ENCODE results near the gene RORC. TPM values are rescaled to one million over a fixed set of nuclear protein-coding genes. Genes with fewer than 3 reads are reported as not detected.
"Not testable (repeated sequence)": the region's sequence is repeated elsewhere in the genome, so short reads cannot be mapped to it uniquely, and the experiment has no call there.

Gene RORC
- total RNA-seq, 1 donor from 2014 or later, result not detected

DNA sequence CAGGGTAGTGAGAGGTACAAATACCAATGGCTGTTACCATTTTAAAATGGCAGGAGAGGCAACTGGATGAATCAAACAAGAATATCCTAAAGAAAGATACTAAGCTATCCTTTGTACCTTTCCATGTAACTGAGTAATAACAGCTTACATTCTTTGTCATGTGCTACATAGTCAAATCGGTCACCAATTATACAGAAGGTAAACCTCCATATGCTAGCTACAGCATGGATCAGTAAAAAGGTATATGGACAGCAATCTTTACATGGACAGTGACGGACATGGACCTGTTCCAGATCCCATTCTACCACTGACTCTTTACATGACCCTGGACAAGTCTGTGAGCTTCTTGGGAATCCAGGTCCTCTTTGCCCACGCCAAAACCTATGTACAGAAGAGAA, 54.9 kb downstream of the RORC start:
- Mint-ChIP-seq H3K36me3 (ENCODE audit: unreplicated experiment) (peaks cover 8% of the 10 kb centered on the region), H3K9me3 (ENCODE audit: unreplicated experiment) (no peaks in the 10 kb centered on the region), H3K4me3 (ENCODE audit: unreplicated experiment) (no peak overlapping the region), H3K27me3 (ENCODE audit: unreplicated experiment) (no peaks in the 10 kb centered on the region), H3K4me1 (ENCODE audit: low read depth, unreplicated experiment) (no peaks in the 10 kb centered on the region), H3K27ac (ENCODE audit: unreplicated experiment) (no peak overlapping the region)
- TF ChIP-seq, protein P1, sequence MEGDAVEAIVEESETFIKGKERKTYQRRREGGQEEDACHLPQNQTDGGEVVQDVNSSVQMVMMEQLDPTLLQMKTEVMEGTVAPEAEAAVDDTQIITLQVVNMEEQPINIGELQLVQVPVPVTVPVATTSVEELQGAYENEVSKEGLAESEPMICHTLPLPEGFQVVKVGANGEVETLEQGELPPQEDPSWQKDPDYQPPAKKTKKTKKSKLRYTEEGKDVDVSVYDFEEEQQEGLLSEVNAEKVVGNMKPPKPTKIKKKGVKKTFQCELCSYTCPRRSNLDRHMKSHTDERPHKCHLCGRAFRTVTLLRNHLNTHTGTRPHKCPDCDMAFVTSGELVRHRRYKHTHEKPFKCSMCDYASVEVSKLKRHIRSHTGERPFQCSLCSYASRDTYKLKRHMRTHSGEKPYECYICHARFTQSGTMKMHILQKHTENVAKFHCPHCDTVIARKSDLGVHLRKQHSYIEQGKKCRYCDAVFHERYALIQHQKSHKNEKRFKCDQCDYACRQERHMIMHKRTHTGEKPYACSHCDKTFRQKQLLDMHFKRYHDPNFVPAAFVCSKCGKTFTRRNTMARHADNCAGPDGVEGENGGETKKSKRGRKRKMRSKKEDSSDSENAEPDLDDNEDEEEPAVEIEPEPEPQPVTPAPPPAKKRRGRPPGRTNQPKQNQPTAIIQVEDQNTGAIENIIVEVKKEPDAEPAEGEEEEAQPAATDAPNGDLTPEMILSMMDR (IDR thresholded peaks at IDR 0.05; ENCODE audit: partially characterized antibody, unreplicated experiment), result no peak
- no peak for DNase-seq

DNA sequence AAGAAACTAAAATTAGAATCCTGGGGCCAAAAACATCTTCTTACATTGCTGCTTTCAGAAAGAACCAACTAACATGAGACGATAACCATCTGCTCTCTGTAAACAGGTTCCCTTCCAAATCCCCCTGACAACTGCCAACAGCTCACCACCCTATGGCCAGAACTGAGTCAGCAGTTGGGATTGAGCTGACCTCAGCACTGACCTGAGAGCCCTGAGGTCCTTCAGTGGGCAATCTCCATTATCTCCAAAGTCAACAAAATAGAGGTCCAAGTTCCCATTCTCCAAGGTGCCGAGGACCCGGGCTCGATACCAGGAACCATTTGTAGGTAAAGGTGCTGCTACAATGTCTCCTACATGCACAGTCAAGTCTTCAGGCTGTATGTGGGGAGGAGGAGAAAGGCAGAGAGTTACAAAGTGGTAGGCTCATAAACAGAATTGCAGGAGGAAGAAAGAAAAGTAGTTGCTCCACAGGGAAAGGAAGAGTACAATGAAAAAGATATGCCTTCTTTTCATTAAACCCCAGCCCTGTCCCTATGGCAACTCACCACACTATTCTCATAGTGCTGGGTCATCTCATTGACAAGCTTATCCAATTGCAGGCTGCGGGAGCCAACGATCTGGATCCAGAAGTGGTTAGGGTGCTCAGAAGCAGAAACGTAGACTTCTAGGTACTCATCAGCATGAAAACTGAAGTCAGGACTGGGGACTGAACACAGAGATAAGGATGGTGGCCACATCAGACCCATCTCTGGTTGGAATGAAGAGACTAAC, 55.5 kb downstream of the RORC start:
- no peak for DNase-seq
- no peaks in the 10 kb centered on the region for H3K9me3 Mint-ChIP-seq (ENCODE audit: unreplicated experiment)
- TF ChIP-seq, protein P1 (IDR thresholded peaks at IDR 0.05; ENCODE audit: partially characterized antibody, unreplicated experiment), result no peak
- H3K27ac Mint-ChIP-seq (ENCODE audit: unreplicated experiment), result no peak overlapping the region
- H3K4me1 Mint-ChIP-seq (ENCODE audit: low read depth, unreplicated experiment), result no peaks in the 10 kb centered on the region
- H3K27me3 Mint-ChIP-seq (ENCODE audit: unreplicated experiment), result no peaks in the 10 kb centered on the region
- peaks cover 8% of the 10 kb centered on the region for H3K36me3 Mint-ChIP-seq (ENCODE audit: unreplicated experiment)
- H3K4me3 Mint-ChIP-seq (ENCODE audit: unreplicated experiment), result no peak overlapping the region

DNA sequence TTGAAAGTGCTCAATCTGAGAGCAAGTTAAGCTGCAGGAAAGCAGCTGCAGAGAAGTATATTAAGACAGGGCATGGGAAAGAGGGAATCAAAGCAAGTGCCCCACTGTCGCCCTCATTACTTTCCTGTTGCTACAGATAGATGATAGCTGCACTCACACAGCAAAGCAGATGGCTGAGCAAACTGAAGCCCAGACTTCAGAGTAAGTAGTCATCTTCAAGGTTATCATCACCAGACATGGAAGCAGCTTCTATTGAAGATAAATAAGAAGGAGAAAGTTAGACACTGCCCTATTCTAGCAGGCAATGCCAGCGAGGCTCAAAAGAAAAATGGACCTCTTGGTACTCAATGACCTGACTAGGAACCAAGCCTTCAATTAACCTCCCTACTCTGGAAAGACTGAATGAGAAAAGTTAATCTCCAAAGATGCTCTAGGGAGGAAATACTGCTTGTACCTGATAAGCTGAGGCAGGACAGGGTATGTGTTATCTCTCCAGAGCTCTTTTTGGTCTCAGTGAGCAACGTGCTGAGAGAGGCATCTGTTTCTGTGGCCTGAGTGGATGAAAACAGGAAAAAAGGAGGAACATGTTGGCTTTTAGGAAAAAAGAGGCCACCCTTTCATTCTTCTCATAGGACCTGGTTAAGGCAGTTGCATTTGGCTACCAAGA, 57.2 kb downstream of the RORC start:
- no peak overlapping the region for H3K27ac Mint-ChIP-seq (ENCODE audit: unreplicated experiment)
- TF ChIP-seq, protein P1 (IDR thresholded peaks at IDR 0.05; ENCODE audit: partially characterized antibody, unreplicated experiment), result no peak
- no peak for DNase-seq
- H3K36me3 Mint-ChIP-seq (ENCODE audit: unreplicated experiment), result peaks cover 8% of the 10 kb centered on the region
- no peaks in the 10 kb centered on the region for H3K4me1 Mint-ChIP-seq (ENCODE audit: low read depth, unreplicated experiment)
- no peaks in the 10 kb centered on the region for H3K27me3 Mint-ChIP-seq (ENCODE audit: unreplicated experiment)
- peaks cover 2% of the 10 kb centered on the region for H3K9me3 Mint-ChIP-seq (ENCODE audit: unreplicated experiment)
- H3K4me3 Mint-ChIP-seq (ENCODE audit: unreplicated experiment), result no peak overlapping the region

DNA sequence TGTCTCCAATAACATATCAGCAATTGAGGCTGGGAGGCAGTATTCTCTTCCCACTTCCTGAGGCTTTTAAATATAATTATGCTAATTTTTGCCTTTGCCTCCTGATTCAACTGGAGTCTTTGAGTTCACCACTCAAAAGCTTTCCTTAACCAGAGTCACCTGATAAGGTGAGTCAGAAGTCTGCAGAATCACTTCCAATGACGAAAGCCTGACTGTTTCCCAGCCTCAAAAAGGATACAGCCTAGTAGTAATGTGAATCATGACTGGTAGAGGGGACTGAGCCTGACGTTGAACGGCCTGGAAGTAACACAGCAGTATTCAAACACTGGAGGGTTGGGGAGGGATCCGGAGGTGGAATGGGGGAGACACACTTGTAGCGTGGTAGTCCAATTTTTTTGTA, 57.9 kb downstream of the RORC start:
- TF ChIP-seq, protein P1 (IDR thresholded peaks at IDR 0.05; ENCODE audit: partially characterized antibody, unreplicated experiment), result no peak
- Mint-ChIP-seq H3K36me3 (ENCODE audit: unreplicated experiment) (peaks cover 8% of the 10 kb centered on the region), H3K4me1 (ENCODE audit: low read depth, unreplicated experiment) (no peaks in the 10 kb centered on the region), H3K9me3 (ENCODE audit: unreplicated experiment) (peaks cover 2% of the 10 kb centered on the region), H3K4me3 (ENCODE audit: unreplicated experiment) (no peak overlapping the region), H3K27ac (ENCODE audit: unreplicated experiment) (no peak overlapping the region), H3K27me3 (ENCODE audit: unreplicated experiment) (no peaks in the 10 kb centered on the region)
- no peak for DNase-seq

DNA sequence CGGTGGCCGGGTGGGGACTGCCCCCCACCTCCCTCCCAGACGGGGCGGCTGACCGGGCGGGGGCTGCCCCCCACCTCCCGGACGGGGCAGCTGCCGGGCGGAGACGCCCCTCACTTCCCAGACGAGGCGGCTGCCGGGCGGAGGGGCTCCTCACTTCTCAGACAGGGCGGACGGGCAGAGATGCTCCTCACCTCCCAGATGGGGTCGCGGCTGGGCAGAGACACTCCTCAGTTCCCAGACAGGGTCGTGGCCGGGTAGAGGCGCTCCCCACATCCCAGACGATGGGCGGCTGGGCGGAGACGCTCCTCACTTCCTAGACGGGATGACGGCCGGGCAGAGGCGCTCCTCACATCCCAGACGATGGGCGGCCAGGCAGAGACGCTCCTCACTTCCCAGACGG, 62.3 kb downstream of the RORC start:
- H3K4me3 Mint-ChIP-seq (ENCODE audit: unreplicated experiment); H3K27ac Mint-ChIP-seq (ENCODE audit: unreplicated experiment); H3K36me3 Mint-ChIP-seq (ENCODE audit: unreplicated experiment); H3K27me3 Mint-ChIP-seq (ENCODE audit: unreplicated experiment); H3K4me1 Mint-ChIP-seq (ENCODE audit: low read depth, unreplicated experiment); H3K9me3 Mint-ChIP-seq (ENCODE audit: unreplicated experiment): not testable (repeated sequence)
- DNase-seq, result peak; percentile 17

DNA sequence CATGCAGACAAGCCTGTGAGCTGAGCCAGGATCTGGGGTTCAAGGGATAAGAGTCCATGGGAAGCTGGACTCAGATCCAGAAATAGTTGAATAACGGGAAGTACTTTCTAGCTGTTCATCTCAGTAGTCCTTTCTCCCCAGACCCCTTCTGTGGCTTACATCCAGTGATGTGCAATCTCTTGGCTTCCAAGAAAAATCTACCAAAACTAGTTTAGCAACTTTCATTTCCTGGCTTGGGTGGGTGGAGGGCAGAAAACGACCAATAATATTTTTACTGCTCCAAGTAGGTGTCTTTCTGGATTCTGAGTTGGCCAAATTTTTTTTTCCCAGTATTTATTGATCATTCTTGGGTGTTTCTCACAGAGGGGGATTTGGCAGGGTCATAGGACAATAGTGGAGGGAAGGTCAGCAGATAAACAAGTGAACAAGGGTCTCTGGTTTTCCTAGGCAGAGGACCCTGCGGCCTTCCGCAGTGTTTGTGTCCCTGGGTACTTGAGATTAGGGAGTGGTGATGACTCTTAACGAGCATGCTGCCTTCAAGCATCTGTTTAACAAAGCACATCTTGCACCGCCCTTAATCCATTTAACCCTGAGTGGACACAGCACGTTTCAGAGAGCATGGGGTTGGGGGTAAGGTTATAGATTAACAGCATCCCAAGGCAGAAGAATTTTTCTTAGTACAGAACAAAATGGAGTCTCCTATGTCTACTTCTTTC, 63.1 kb downstream of the RORC start:
- peak overlapping the region; percentile 59 for H3K27ac Mint-ChIP-seq (ENCODE audit: unreplicated experiment)
- H3K9me3 Mint-ChIP-seq (ENCODE audit: unreplicated experiment); H3K4me3 Mint-ChIP-seq (ENCODE audit: unreplicated experiment); H3K4me1 Mint-ChIP-seq (ENCODE audit: low read depth, unreplicated experiment); H3K27me3 Mint-ChIP-seq (ENCODE audit: unreplicated experiment); H3K36me3 Mint-ChIP-seq (ENCODE audit: unreplicated experiment); DNase-seq: not testable (repeated sequence)
